ENCODE measurements around the gene CNN2. TPM values are rescaled to one million over a fixed set of nuclear protein-coding genes. Genes with fewer than 3 reads are reported as not detected.

CNN2 gene
- total RNA-seq, 1 experiment from 2014 or later = 97.9 TPM

- Histone ChIP-seq H3K9ac (ENCODE audit: low read length) (no peak overlapping the region), H3K4me3 (ENCODE audit: low read length) (no peak overlapping the region), H3K4me1 (ENCODE audit: insufficient read depth, low read length) (peaks cover 7% of the 10 kb centered on the region), H3K27me3 (ENCODE audit: low read length) (no peaks in the 10 kb centered on the region), H3K27ac (ENCODE audit: low read length) (no peak overlapping the region), H3F3A (ENCODE audit: low read length, unreplicated experiment) (no peaks in the 10 kb centered on the region), H3K36me3 (ENCODE audit: low read depth, low read length) (peaks cover 27% of the 10 kb centered on the region), H4K20me1 (ENCODE audit: low read length) (no peaks in the 10 kb centered on the region), H2AFZ (ENCODE audit: low read length) (no peak overlapping the region), H3K4me2 (ENCODE audit: low read length) (no peak overlapping the region), H3K9me2 (replicated peaks; ENCODE audit: low read length) (no peaks in the 10 kb centered on the region), H3K9me3 (ENCODE audit: low read length) (peaks cover 9% of the 10 kb centered on the region), H3K79me2 (ENCODE audit: low read length) (no peaks in the 10 kb centered on the region)
- CTCF ChIA-PET = no interaction called here
- DNase-seq = no peak
- no peak for TF ChIP-seq EZH2phosphoT487 (IDR thresholded peaks at IDR 0.05; ENCODE audit: borderline replicate concordance, low read length)
- TF ChIP-seq EZH2 (IDR thresholded peaks at IDR 0.05; ENCODE audit: low read length, unreplicated experiment) = no peak
- TF ChIP-seq CTCF (conservative IDR thresholded peaks at IDR 0.05; ENCODE audit: low read depth, low read length) = no peak
- ATAC-seq = no peak
- intact Hi-C loops (cut with micrococcal nuclease) = no loop called here
- POLR2A ChIA-PET (ENCODE audit: unreplicated experiment) = no interaction called here
- BruUV-seq (replicated peaks) = no TSS peak
These were observed 34.3 kb downstream of the CNN2 start for GRCh38 chr19:1060689-1061088.

- Histone ChIP-seq H3K4me2 (ENCODE audit: low read length) (no peak overlapping the region), H3K9me2 (replicated peaks; ENCODE audit: low read length) (no peaks in the 10 kb centered on the region), H3K36me3 (ENCODE audit: low read depth, low read length) (peaks cover 19% of the 10 kb centered on the region), H3K27me3 (ENCODE audit: low read length) (no peaks in the 10 kb centered on the region), H3K4me3 (ENCODE audit: low read length) (no peak overlapping the region), H2AFZ (ENCODE audit: low read length) (no peak overlapping the region), H3K4me1 (ENCODE audit: insufficient read depth, low read length) (peaks cover 18% of the 10 kb centered on the region), H3F3A (ENCODE audit: low read length, unreplicated experiment) (no peaks in the 10 kb centered on the region), H3K9ac (ENCODE audit: low read length) (no peak overlapping the region), H3K27ac (ENCODE audit: low read length) (no peak overlapping the region), H3K79me2 (ENCODE audit: low read length) (no peaks in the 10 kb centered on the region), H3K9me3 (ENCODE audit: low read length) (peaks cover 5% of the 10 kb centered on the region), H4K20me1 (ENCODE audit: low read length) (no peaks in the 10 kb centered on the region)
- DNase-seq (no peak), ATAC-seq (no peak)
- TF ChIP-seq EZH2 (IDR thresholded peaks at IDR 0.05; ENCODE audit: low read length, unreplicated experiment) (no peak), EZH2phosphoT487 (IDR thresholded peaks at IDR 0.05; ENCODE audit: borderline replicate concordance, low read length) (no peak), CTCF (conservative IDR thresholded peaks at IDR 0.05; ENCODE audit: low read depth, low read length) (no peak)
- BruUV-seq (replicated peaks) = no TSS peak
- POLR2A ChIA-PET (ENCODE audit: unreplicated experiment) = no interaction called here
- CTCF ChIA-PET = no interaction called here
- intact Hi-C loops (cut with micrococcal nuclease) = no loop called here
These were observed 35.6 kb downstream of the CNN2 start for GRCh38 chr19:1061987-1062386.

- Histone ChIP-seq H3K27ac (ENCODE audit: low read length) (no peak overlapping the region), H3K36me3 (ENCODE audit: low read depth, low read length) (peaks cover 14% of the 10 kb centered on the region), H3K4me3 (ENCODE audit: low read length) (no peak overlapping the region), H4K20me1 (ENCODE audit: low read length) (no peaks in the 10 kb centered on the region), H3K9me3 (ENCODE audit: low read length) (no peaks in the 10 kb centered on the region), H3K9me2 (replicated peaks; ENCODE audit: low read length) (no peaks in the 10 kb centered on the region), H3K79me2 (ENCODE audit: low read length) (no peaks in the 10 kb centered on the region), H2AFZ (ENCODE audit: low read length) (no peak overlapping the region), H3K4me2 (ENCODE audit: low read length) (no peak overlapping the region), H3F3A (ENCODE audit: low read length, unreplicated experiment) (no peaks in the 10 kb centered on the region), H3K4me1 (ENCODE audit: insufficient read depth, low read length) (peaks cover 18% of the 10 kb centered on the region), H3K27me3 (ENCODE audit: low read length) (no peaks in the 10 kb centered on the region), H3K9ac (ENCODE audit: low read length) (no peak overlapping the region)
- DNase-seq = no peak
- no TSS peak for BruUV-seq (replicated peaks)
- ATAC-seq = no peak
- intact Hi-C loops (cut with micrococcal nuclease) = no loop called here
- ChIA-PET CTCF (no interaction called here), POLR2A (ENCODE audit: unreplicated experiment) (no interaction called here)
- TF ChIP-seq EZH2 (IDR thresholded peaks at IDR 0.05; ENCODE audit: low read length, unreplicated experiment) (no peak), EZH2phosphoT487 (IDR thresholded peaks at IDR 0.05; ENCODE audit: borderline replicate concordance, low read length) (no peak), CTCF (conservative IDR thresholded peaks at IDR 0.05; ENCODE audit: low read depth, low read length) (no peak)
These were observed 36.1 kb downstream of the CNN2 start for GRCh38 chr19:1062387-1063029.
